Measurements from ENCODE around the gene PCDHGB5.
A peak's percentile ranks its signal among the peaks of the same experiment; 100 is the strongest.
"Not testable (repeated sequence)": the region's sequence is repeated elsewhere in the genome, so short reads cannot be mapped to it uniquely, and the experiment has no call there.

The PCDHGB5 gene

GRCh38 chr5:141397756-141398551 is at the start of gene PCDHGB5:
Gene PCDHGB5 (plus strand): TSS chr5:141397947. CDS start chr5:141398128, 181 bp downstream.
- DNase-seq = peak in 1 of 2 experiments; percentile 19

- DNase-seq = peak in 1 of 2 experiments; percentile 8
These were observed 47.7 kb upstream of the PCDHGB5 start, which contains the start of gene PCDHGB1 for GRCh38 chr5:141349917-141350619. Gene PCDHGB1 (plus strand): TSS chr5:141350099. CDS start chr5:141350261, 162 bp downstream.

- no peak for DNase-seq
These were observed 46.2 kb upstream of the PCDHGB5 start for GRCh38 chr5:141351591-141351990.

- DNase-seq = no peak
These were observed 42.8 kb upstream of the PCDHGB5 start, which contains the start of gene PCDHGA4 for GRCh38 chr5:141354900-141355469. Gene PCDHGA4 (plus strand): TSS chr5:141355021. CDS start chr5:141355108, 87 bp downstream.

GRCh38 chr5:141355641-141356040 is 42.1 kb upstream of the PCDHGB5 start:
- DNase-seq = no peak

GRCh38 chr5:141356133-141356532 is 41.6 kb upstream of the PCDHGB5 start:
- no peak for DNase-seq

- no peak for DNase-seq
These were observed 40.8 kb upstream of the PCDHGB5 start for GRCh38 chr5:141356950-141357349.

- no peak for DNase-seq
These were observed 37.8 kb upstream of the PCDHGB5 start, which contains the start of gene PCDHGB2 for GRCh38 chr5:141359790-141360426. Gene PCDHGB2 (plus strand): TSS chr5:141359994. CDS start chr5:141360136, 142 bp downstream.

- DNase-seq = no peak
These were observed 37.1 kb upstream of the PCDHGB5 start for GRCh38 chr5:141360685-141361084.

- DNase-seq = no peak
These were observed 35.0 kb upstream of the PCDHGB5 start for GRCh38 chr5:141362719-141363118.

GRCh38 chr5:141363952-141364660 is 33.6 kb upstream of the PCDHGB5 start, which contains the start of gene PCDHGA5:
Gene PCDHGA5 (plus strand): TSS chr5:141364162. CDS start chr5:141364331, 169 bp downstream.
- no peak for DNase-seq

GRCh38 chr5:141366016-141366896 is 31.5 kb upstream of the PCDHGB5 start:
- no peak for DNase-seq

GRCh38 chr5:141369994-141370848 is 27.5 kb upstream of the PCDHGB5 start, which contains the start of gene PCDHGB3:
Gene PCDHGB3 (plus strand): TSS chr5:141370242. CDS start chr5:141370395, 153 bp downstream.
- DNase-seq = peak in 1 of 2 experiments; percentile 25

GRCh38 chr5:141371572-141372475 is 25.9 kb upstream of the PCDHGB5 start:
- DNase-seq = no peak

- no peak for DNase-seq
These were observed 24.0 kb upstream of the PCDHGB5 start, which contains the start of gene PCDHGA6 for GRCh38 chr5:141373673-141374317. Gene PCDHGA6 (plus strand): TSS chr5:141373891. CDS start chr5:141374084, 193 bp downstream.

- DNase-seq = no peak
These were observed 23.1 kb upstream of the PCDHGB5 start for GRCh38 chr5:141374627-141375026.

GRCh38 chr5:141375444-141376155 is 22.1 kb upstream of the PCDHGB5 start:
- not testable (repeated sequence) for DNase-seq

All from activated CD4-positive, alpha-beta T cell treated with anti-CD3 and anti-CD28 coated beads, Interleukin-2, amount 50 U/mL, for 4 hours (primary cell).